NCI-H2196 treated with DMSO at 0.1 percent for 48 hours (cell line): Measurements from ENCODE around the gene ERH.

Experiments used
- DNase-seq: peaks from one replicate; lab custom pipeline; 2025; ENCODE audit not compliant: unreplicated experiment; lab: John Stamatoyannopoulos, UW

Gene ERH

DNA sequence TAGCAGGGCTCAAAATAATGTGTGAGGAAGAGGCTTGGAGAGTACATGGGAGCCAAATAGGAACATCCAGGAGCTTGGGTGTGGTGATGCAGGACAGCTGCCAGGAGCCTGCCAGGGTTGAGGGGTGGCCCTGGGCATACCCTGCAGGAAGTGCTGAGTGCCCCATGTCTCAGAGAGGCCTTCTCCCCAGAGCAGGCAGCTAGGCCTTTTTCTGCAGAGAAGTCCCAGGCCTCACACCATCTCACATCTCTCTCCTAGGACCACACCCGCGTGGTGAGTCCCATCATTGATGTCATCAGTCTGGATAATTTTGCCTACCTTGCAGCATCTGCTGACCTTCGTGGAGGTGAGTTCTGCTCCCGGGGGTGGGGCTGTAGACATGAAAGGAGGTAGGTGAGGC is 66.9 kb downstream of the ERH start:
- no peak for DNase-seq
